ENCODE results near the gene EVC. TPM values are rescaled to one million over a fixed set of nuclear protein-coding genes. Genes with fewer than 3 reads are reported as not detected.
"Not testable (repeated sequence)": the region's sequence is repeated elsewhere in the genome, so short reads cannot be mapped to it uniquely, and the experiment has no call there.

Gene EVC
- total and polyA plus RNA-seq, 9 donors: 16.4 to 63.5 (median 47.6) TPM

GRCh38 chr4:5826437-5827107 is 115.6 kb downstream of the EVC start:
- no peak overlapping the region for H3K27ac ChIP-seq
- no peaks in the 10 kb centered on the region for H3K27me3 ChIP-seq
- intact Hi-C loops (cut with DNase I): no loop called here
- no peak overlapping the region for H3K4me3 ChIP-seq
- DNase-seq: no peak
- H3K9me3 ChIP-seq: no peaks in the 10 kb centered on the region
- 61 to 66% (median 65%) methylated on average over 5 of the region's 5 CpGs for WGBS, 3 donors
- no peaks in the 10 kb centered on the region for H3K36me3 ChIP-seq
- no peaks in the 10 kb centered on the region for H3K4me1 ChIP-seq (ENCODE audit: insufficient read depth)
- TF ChIP-seq CTCF (IDR thresholded peaks at IDR 0.05): no peak
- TF ChIP-seq EP300 (IDR thresholded peaks at IDR 0.05): no peak
- TF ChIP-seq POLR2A (IDR thresholded peaks at IDR 0.05): no peak

GRCh38 chr4:5827108-5828004 is 116.4 kb downstream of the EVC start:
- Histone ChIP-seq H3K4me3 (no peak overlapping the region), H3K27ac (no peak overlapping the region), H3K36me3 (no peaks in the 10 kb centered on the region), H3K27me3 (no peaks in the 10 kb centered on the region), H3K9me3 (no peaks in the 10 kb centered on the region), H3K4me1 (ENCODE audit: insufficient read depth) (no peaks in the 10 kb centered on the region)
- WGBS, 3 donors: 65 to 67% (median 66%) methylated on average over 19 of the region's 19 CpGs
- intact Hi-C loops (cut with DNase I): no loop called here
- no peak for DNase-seq
- TF ChIP-seq CTCF (IDR thresholded peaks at IDR 0.05) (no peak), POLR2A (IDR thresholded peaks at IDR 0.05) (no peak), EP300 (IDR thresholded peaks at IDR 0.05) (no peak)

DNA sequence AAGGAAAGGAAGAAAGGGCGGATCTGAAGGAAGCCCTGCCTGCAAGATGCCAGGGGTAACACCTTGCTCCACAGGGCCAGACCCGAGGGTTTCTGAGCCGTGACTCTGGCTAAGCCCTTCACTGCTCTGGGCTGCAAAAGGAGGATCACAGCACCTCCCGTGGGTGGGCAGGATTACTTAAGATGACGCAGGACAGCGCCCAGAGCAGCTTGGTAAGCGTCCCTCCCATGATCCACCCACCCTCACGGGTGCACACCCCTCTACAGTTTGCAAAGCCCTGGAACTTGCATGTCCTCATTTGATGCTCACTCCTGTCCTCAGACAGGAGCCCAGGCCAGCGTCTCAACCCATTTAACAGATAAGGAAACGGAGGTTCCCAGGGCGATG is 117.0 kb downstream of the EVC start:
- H3K4me1 ChIP-seq (ENCODE audit: insufficient read depth): no peaks in the 10 kb centered on the region
- no peak for DNase-seq
- TF ChIP-seq POLR2A (IDR thresholded peaks at IDR 0.05) (no peak), CTCF (IDR thresholded peaks at IDR 0.05) (no peak), EP300 (IDR thresholded peaks at IDR 0.05) (no peak)
- H3K27ac ChIP-seq: no peak overlapping the region
- no peaks in the 10 kb centered on the region for H3K36me3 ChIP-seq
- H3K9me3 ChIP-seq: no peaks in the 10 kb centered on the region
- H3K4me3 ChIP-seq: no peak overlapping the region
- intact Hi-C loops (cut with DNase I): no loop called here
- no peaks in the 10 kb centered on the region for H3K27me3 ChIP-seq
- WGBS, 3 donors: 79 to 84% (median 82%) methylated on average over 11 of the region's 11 CpGs

DNA sequence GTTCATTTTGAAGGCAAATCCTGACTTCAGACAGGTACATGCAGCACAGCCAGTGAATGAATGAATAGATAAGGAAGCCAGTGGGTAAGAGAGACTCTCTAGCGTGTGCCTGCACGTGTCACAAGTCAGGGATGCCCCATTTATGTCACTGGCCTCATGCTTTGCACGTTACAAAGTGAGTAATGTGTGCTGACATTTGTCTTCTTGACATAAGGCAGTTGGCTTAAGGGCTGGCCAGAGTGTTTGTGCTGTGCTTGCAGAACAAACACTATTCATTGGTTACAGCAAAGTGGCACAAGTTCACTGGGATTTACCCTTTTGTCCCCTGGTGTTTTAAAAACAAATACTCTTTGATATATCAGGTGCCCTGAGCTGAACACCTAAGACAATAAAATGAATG is 125.9 kb downstream of the EVC start:
- Histone ChIP-seq H3K4me3 (no peak overlapping the region), H3K27me3 (no peaks in the 10 kb centered on the region), H3K36me3 (no peaks in the 10 kb centered on the region), H3K4me1 (ENCODE audit: insufficient read depth) (peaks cover 2% of the 10 kb centered on the region), H3K9me3 (no peaks in the 10 kb centered on the region), H3K27ac (no peak overlapping the region)
- DNase-seq: no peak
- TF ChIP-seq POLR2A (IDR thresholded peaks at IDR 0.05) (no peak), CTCF (IDR thresholded peaks at IDR 0.05) (no peak), EP300 (IDR thresholded peaks at IDR 0.05) (no peak)
- intact Hi-C loops (cut with DNase I): no loop called here
- WGBS, 3 donors: 66 to 73% (median 66%) methylated on average over 3 of the region's 3 CpGs

DNA sequence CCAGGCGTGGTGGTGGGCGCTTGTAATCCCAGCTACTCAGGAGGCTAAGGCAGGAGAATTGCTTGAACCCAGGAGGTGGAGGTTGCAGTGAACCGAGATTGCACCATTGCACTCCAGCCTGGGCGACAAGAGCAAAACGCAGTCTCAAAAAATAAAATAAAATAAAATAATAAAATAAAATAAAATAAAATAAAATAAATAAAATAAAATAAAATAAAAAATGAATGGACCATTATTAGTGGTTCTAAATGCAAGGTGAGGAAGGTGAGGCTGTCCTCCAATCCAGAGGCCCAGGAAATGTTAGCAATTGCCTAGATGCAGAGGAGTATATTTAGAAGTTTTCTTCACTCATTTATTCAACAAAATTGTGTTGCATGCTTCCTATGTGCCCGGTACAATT is 126.5 kb downstream of the EVC start:
- H3K4me1 ChIP-seq (ENCODE audit: insufficient read depth); H3K27me3 ChIP-seq; H3K27ac ChIP-seq; H3K9me3 ChIP-seq; H3K36me3 ChIP-seq; intact Hi-C loops (cut with DNase I); H3K4me3 ChIP-seq; DNase-seq: not testable (repeated sequence)
- WGBS, 3 donors: 85 to 93% (median 87%) methylated on average over 6 of the region's 6 CpGs
